Trophoblast cell (in vitro differentiated cells and primary cell): ENCODE measurements around the gene CLEC3B.
"Not testable (repeated sequence)": the region's sequence is repeated elsewhere in the genome, so short reads cannot be mapped to it uniquely, and the experiment has no call there.

ENCODE experiments used
- DNase-seq, 2 donors: peaks; one replicate each; pipeline ENCODE4 v3.0.0-alpha.2; 2016
- H2AFZ ChIP-seq: 2 replicates; pipeline ENCODE4 v1.6.1; 2013; ENCODE audit warnings: low read length, moderate library complexity, mild to moderate bottlenecking; ENCODE audit not compliant: insufficient read depth, poor library complexity
- H2AK5ac ChIP-seq: 2 replicates; pipeline ENCODE4 v1.6.1; 2013; ENCODE audit warnings: mild to moderate bottlenecking, low read length
- H2BK120ac ChIP-seq: 2 replicates; pipeline ENCODE4 v1.6.1; 2013; ENCODE audit warnings: low read length, mild to moderate bottlenecking, moderate library complexity; ENCODE audit not compliant: insufficient read depth, poor library complexity
- H2BK12ac ChIP-seq: 2 replicates; pipeline ENCODE4 v1.6.1; 2013; ENCODE audit warnings: mild to moderate bottlenecking, low read length, moderate library complexity
- H2BK5ac ChIP-seq: 2 replicates; pipeline ENCODE4 v1.6.1; 2013; ENCODE audit warnings: low read length, low read depth, moderate library complexity, mild to moderate bottlenecking; ENCODE audit not compliant: poor library complexity
- H3K14ac ChIP-seq: 2 replicates; pipeline ENCODE4 v1.6.1; 2013; ENCODE audit warnings: mild to moderate bottlenecking, low read length
- H3K18ac ChIP-seq: 2 replicates; pipeline ENCODE4 v1.6.1; 2013; ENCODE audit warnings: mild to moderate bottlenecking, low read length
- H3K23ac ChIP-seq: 2 replicates; pipeline ENCODE4 v1.6.1; 2013; ENCODE audit warnings: low read length
- H3K27ac ChIP-seq: 2 replicates; pipeline ENCODE4 v1.5.1; 2013; ENCODE audit warnings: low read depth, mild to moderate bottlenecking, inconsistent platforms, low read length, moderate library complexity
- H3K27me3 ChIP-seq: 2 replicates; pipeline ENCODE4 v1.6.1; 2013; ENCODE audit warnings: inconsistent platforms, mild to moderate bottlenecking, low read length, moderate library complexity; ENCODE audit not compliant: insufficient read depth
- H3K36me3 ChIP-seq, 2 experiments: 1 replicate in 1 of 2; 2 replicates in 1 of 2; pipeline ENCODE4 v1.6.1; 2013; ENCODE audit warnings: low read length in 2 of 2, mild to moderate bottlenecking in 2 of 2, moderate library complexity in 1 of 2; ENCODE audit not compliant: insufficient read depth in 2 of 2, control insufficient read depth in 1 of 2
- H3K4ac ChIP-seq: 2 replicates; pipeline ENCODE4 v1.6.1; 2013; ENCODE audit warnings: low read depth, mild to moderate bottlenecking, low read length, moderate library complexity
- H3K4me1 ChIP-seq, 2 experiments: 1 replicate in 1 of 2; 2 replicates in 1 of 2; pipeline ENCODE4 v1.6.1; 2013; ENCODE audit warnings: low read length in 2 of 2, mild to moderate bottlenecking in 2 of 2, moderate library complexity in 1 of 2; ENCODE audit not compliant: insufficient read depth in 2 of 2, control insufficient read depth in 1 of 2
- H3K4me2 ChIP-seq: 2 replicates; pipeline ENCODE4 v1.6.1; 2013; ENCODE audit warnings: inconsistent platforms, mild to moderate bottlenecking, low read length, moderate library complexity
- H3K4me3 ChIP-seq: 2 replicates; pipeline ENCODE4 v1.5.1; 2013; ENCODE audit warnings: mild to moderate bottlenecking, low read depth, low read length, inconsistent platforms
- H3K79me1 ChIP-seq: one replicate; pipeline ENCODE4 v1.6.1; 2013; ENCODE audit warnings: low read length
- H3K79me2 ChIP-seq: 2 replicates; pipeline ENCODE4 v1.6.1; 2013; ENCODE audit warnings: low read length, mild to moderate bottlenecking; ENCODE audit not compliant: control insufficient read depth, insufficient read depth, poor library complexity
- H3K9ac ChIP-seq: 2 replicates; pipeline ENCODE4 v1.6.1; 2013; ENCODE audit warnings: mild to moderate bottlenecking, low read length
- H3K9me3 ChIP-seq: 2 replicates; pipeline ENCODE4 v1.6.1; 2013; ENCODE audit warnings: low read depth, mild to moderate bottlenecking, control low read depth, inconsistent platforms, low read length; ENCODE audit not compliant: insufficient read depth
- H4K12ac ChIP-seq: 2 replicates; pipeline ENCODE4 v1.6.1; 2013; ENCODE audit warnings: low read depth, mild to moderate bottlenecking, low read length, moderate library complexity
- H4K8ac ChIP-seq: 2 replicates; pipeline ENCODE4 v1.6.1; 2013; ENCODE audit warnings: low read depth, mild to moderate bottlenecking, low read length, moderate library complexity
- H4K91ac ChIP-seq: one replicate; pipeline ENCODE4 v1.6.1; 2013; ENCODE audit warnings: low read depth, mild to moderate bottlenecking, low read length, moderate library complexity
- WGBS: extraction: QIAGEN DNeasy Blood & Tissue Kit; methylation state at CpG from one replicate; pipeline ENCODE4 v1.1.7; 2013; ENCODE audit warnings: missing lambda C conversion rate; ENCODE audit not compliant: insufficient read length, insufficient coverage; ENCODE audit errors: extremely low coverage; 5-methylcytosine and 5-hydroxymethylcytosine counted together

CLEC3B gene

GRCh38 chr3:44983484-44983941, 42.6 kb upstream of the CLEC3B start:
- Histone ChIP-seq H3K27ac (no peak overlapping the region), H4K91ac (no peak overlapping the region), H3K4me1 (no peaks in the 10 kb centered on the region), H3K18ac (no peak overlapping the region), H2BK120ac (no peak overlapping the region), H3K4ac (no peak overlapping the region), H3K4me2 (no peak overlapping the region), H4K12ac (no peak overlapping the region), H3K14ac (no peak overlapping the region), H4K8ac (no peak overlapping the region), H2AK5ac (no peak overlapping the region), H2AFZ (no peak overlapping the region), H3K4me3 (no peak overlapping the region), H2BK12ac (no peak overlapping the region), H3K36me3 (peaks cover 2% of the 10 kb centered on the region in 2 experiments), H3K9me3 (no peaks in the 10 kb centered on the region), H3K79me2 (no peaks in the 10 kb centered on the region), H3K27me3 (no peaks in the 10 kb centered on the region), H3K23ac (no peak overlapping the region), H3K79me1 (no peaks in the 10 kb centered on the region), H3K9ac (no peak overlapping the region), H2BK5ac (no peak overlapping the region)
- peak in 1 of 2 donors; percentile 60 for DNase-seq
- no CpG with 5 or more reads among the region's 1 CpG for WGBS

- no CpG with 5 or more reads among the region's 2 CpGs for WGBS
- no peak overlapping the region for H3K18ac ChIP-seq
- H3K27ac ChIP-seq = no peak overlapping the region
- no peak overlapping the region for H2BK5ac ChIP-seq
- H2AK5ac ChIP-seq = no peak overlapping the region
- H3K14ac ChIP-seq = no peak overlapping the region
- H3K4ac ChIP-seq = no peak overlapping the region
- no peak overlapping the region for H3K9ac ChIP-seq
- H3K4me2 ChIP-seq = no peak overlapping the region
- H2AFZ ChIP-seq = no peak overlapping the region
- DNase-seq = no peak
- H2BK120ac ChIP-seq = no peak overlapping the region
- H3K9me3 ChIP-seq = no peaks in the 10 kb centered on the region
- no peaks in the 10 kb centered on the region for H3K79me2 ChIP-seq
- H3K27me3 ChIP-seq = no peaks in the 10 kb centered on the region
- no peak overlapping the region for H3K4me3 ChIP-seq
- H4K12ac ChIP-seq = no peak overlapping the region
- H3K79me1 ChIP-seq = no peaks in the 10 kb centered on the region
- peaks cover 2 to 6% of the 10 kb centered on the region in 2 experiments for H3K36me3 ChIP-seq
- no peak overlapping the region for H4K91ac ChIP-seq
- peaks cover 0 to 4% of the 10 kb centered on the region in 2 experiments for H3K4me1 ChIP-seq
- H4K8ac ChIP-seq = no peak overlapping the region
- H2BK12ac ChIP-seq = no peak overlapping the region
- no peak overlapping the region for H3K23ac ChIP-seq
Observed at GRCh38 chr3:44984335-44984734, 41.8 kb upstream of the CLEC3B start.

GRCh38 chr3:44986330-44986729, 39.8 kb upstream of the CLEC3B start:
- H4K8ac ChIP-seq, H3K79me2 ChIP-seq, DNase-seq, H3K14ac ChIP-seq, H3K18ac ChIP-seq, H3K9me3 ChIP-seq, H4K12ac ChIP-seq, H3K27ac ChIP-seq, H2BK12ac ChIP-seq, H3K4me1 ChIP-seq, H3K23ac ChIP-seq, H2AFZ ChIP-seq, H3K9ac ChIP-seq, H3K79me1 ChIP-seq, H4K91ac ChIP-seq, H2BK5ac ChIP-seq, H3K27me3 ChIP-seq, H2AK5ac ChIP-seq, H3K4ac ChIP-seq, H3K4me3 ChIP-seq, H3K4me2 ChIP-seq, H2BK120ac ChIP-seq: not testable (repeated sequence)
- peaks cover 8 to 14% of the 10 kb centered on the region in 2 experiments for H3K36me3 ChIP-seq
- no CpG with 5 or more reads among the region's 14 CpGs for WGBS

DNA sequence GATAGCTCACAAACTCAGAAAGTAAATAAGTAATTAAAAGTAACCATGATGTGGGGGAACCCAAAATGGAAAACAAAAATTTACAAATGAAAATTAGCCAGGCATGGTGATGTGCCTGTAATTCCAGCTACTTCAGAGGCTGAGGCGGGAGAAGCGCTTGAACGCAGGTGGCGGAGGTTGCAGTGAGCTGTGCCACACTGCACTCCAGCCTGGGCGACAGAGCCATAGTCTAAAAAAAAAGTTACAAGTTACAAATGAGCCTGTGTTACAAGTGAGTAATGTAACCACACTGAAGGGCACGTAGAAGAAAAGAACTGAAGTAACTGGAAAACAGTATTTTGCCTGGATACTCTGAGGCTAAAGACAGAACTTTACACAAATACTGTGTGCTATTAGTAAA, 38.8 kb upstream of the CLEC3B start:
- no peak overlapping the region for H4K8ac ChIP-seq
- no peak overlapping the region for H3K14ac ChIP-seq
- H3K4me1 ChIP-seq = peaks cover 0 to 5% of the 10 kb centered on the region in 2 experiments
- no peak overlapping the region for H2BK5ac ChIP-seq
- no peaks in the 10 kb centered on the region for H3K27me3 ChIP-seq
- H3K23ac ChIP-seq = no peak overlapping the region
- no peak overlapping the region for H2BK12ac ChIP-seq
- H3K9ac ChIP-seq = no peak overlapping the region
- no peak overlapping the region for H3K18ac ChIP-seq
- H3K79me1 ChIP-seq = no peaks in the 10 kb centered on the region
- H2AFZ ChIP-seq = no peak overlapping the region
- no peak overlapping the region for H3K4me3 ChIP-seq
- no peak overlapping the region for H4K12ac ChIP-seq
- H4K91ac ChIP-seq = no peak overlapping the region
- H3K36me3 ChIP-seq = peaks cover 8 to 17% of the 10 kb centered on the region in 2 experiments
- WGBS = no CpG with 5 or more reads among the region's 6 CpGs
- no peaks in the 10 kb centered on the region for H3K9me3 ChIP-seq
- no peak overlapping the region for H3K27ac ChIP-seq
- no peak overlapping the region for H2AK5ac ChIP-seq
- DNase-seq = no peak
- H2BK120ac ChIP-seq = no peak overlapping the region
- no peaks in the 10 kb centered on the region for H3K79me2 ChIP-seq
- no peak overlapping the region for H3K4ac ChIP-seq
- no peak overlapping the region for H3K4me2 ChIP-seq
